SK-N-SH (cell line): Measurements from ENCODE around the gene TMEM114. TPM values are rescaled to one million over a fixed set of nuclear protein-coding genes. Genes with fewer than 3 reads are reported as not detected.

ENCODE experiments used
- CTCF ChIA-PET: fragments of 300-600, 350-600 bp; formaldehyde crosslinking; extraction: SDS; loops from one replicate; lab custom pipeline; 2021; lab: Yijun Ruan, JAX
- POLR2A ChIA-PET: fragments of 350-600 bp; sonication (Branson Sonifier 250); formaldehyde crosslinking; extraction: SDS; loops from one replicate; lab custom pipeline; 2020; ENCODE audit warnings: antibody characterized with exemption, inconsistent platforms; lab: Yijun Ruan, JAX
- DNase-seq: peaks from one replicate; pipeline ENCODE4 v3.0.0; 2012
- H2AFZ ChIP-seq: fragments of 200-600 bp; sonication (generic); 2 replicates; pipeline ENCODE4 v1.8.1; 2016; ENCODE audit warnings: antibody characterized with exemption, mild to moderate bottlenecking, low read depth
- H3F3A ChIP-seq: fragments of 200-600 bp; sonication (generic); replicated peaks from 2 replicates; pipeline ENCODE3; 2016; ENCODE audit warnings: antibody characterized with exemption, mild to moderate bottlenecking; ENCODE audit not compliant: insufficient read depth
- H3K27ac ChIP-seq, 2 experiments: fragments of 200-500 bp in 1 of 2; fragments of 200-600 bp in 1 of 2; sonication (Bioruptor generic) in 1 of 2; sonication (generic), shearing (Covaris generic) in 1 of 2; 2 replicates each; pipeline versions ENCODE4 v1.5.1 to v1.6.1; 2014 to 2016; ENCODE audit warnings: low read depth in 2 of 2, inconsistent platforms in 1 of 2, low read length in 1 of 2, mild to moderate bottlenecking in 1 of 2, mixed read lengths in 1 of 2
- H3K27me3 ChIP-seq: fragments of 200-600 bp; sonication (generic), shearing (Covaris generic); 2 replicates; pipeline ENCODE4 v1.6.1; 2016; ENCODE audit warnings: mixed run types; ENCODE audit not compliant: insufficient read depth
- H3K36me3 ChIP-seq, 2 experiments: fragments of 200-500 bp in 1 of 2; fragments of 200-600 bp in 1 of 2; sonication (Bioruptor generic) in 1 of 2; sonication (generic) in 1 of 2; replicated peaks in 1 of 2; 2 replicates each; pipeline versions ENCODE3 to v1.5.1; 2014 to 2016; ENCODE audit warnings: low read length in 1 of 2, mild to moderate bottlenecking in 1 of 2; ENCODE audit not compliant: insufficient read depth in 2 of 2, control insufficient read depth in 1 of 2
- H3K4me1 ChIP-seq, 2 experiments: fragments of 200-500 bp in 1 of 2; fragments of 200-600 bp in 1 of 2; sonication (Bioruptor generic) in 1 of 2; sonication (generic), shearing (Covaris generic) in 1 of 2; 2 replicates each; pipeline versions ENCODE4 v1.5.1 to v1.6.1; 2014 to 2016; ENCODE audit warnings: low read depth in 1 of 2, low read length in 1 of 2, mixed run types in 1 of 2; ENCODE audit not compliant: insufficient read depth in 2 of 2, control insufficient read depth in 1 of 2
- H3K4me2 ChIP-seq: fragments of 200-600 bp; sonication (generic), shearing (Covaris generic); 2 replicates; pipeline ENCODE4 v1.6.1; 2017; ENCODE audit warnings: mixed run types
- H3K4me3 ChIP-seq, 2 experiments: fragments of 200-500 bp in 1 of 2; fragments of 200-600 bp in 1 of 2; sonication (Bioruptor generic) in 1 of 2; sonication (generic), shearing (Covaris generic) in 1 of 2; 2 replicates each; pipeline versions ENCODE4 v1.5.1 to v1.8.1; 2014 to 2016; ENCODE audit warnings: low read depth in 2 of 2, inconsistent platforms in 1 of 2, low read length in 1 of 2, mild to moderate bottlenecking in 1 of 2, mixed read lengths in 1 of 2, moderate library complexity in 1 of 2
- H3K79me2 ChIP-seq: fragments of 200-600 bp; sonication (generic); 2 replicates; pipeline ENCODE4 v1.8.1; 2017; ENCODE audit warnings: mild to moderate bottlenecking; ENCODE audit not compliant: insufficient read depth
- H3K9ac ChIP-seq: fragments of 200-600 bp; sonication (generic); 2 replicates; pipeline ENCODE4 v1.6.1; 2017; ENCODE audit warnings: mixed run types
- H3K9me2 ChIP-seq: fragments of 200-600 bp; sonication (generic); 2 replicates; pipeline ENCODE4 v1.6.1; 2017; ENCODE audit warnings: mixed run types
- H3K9me3 ChIP-seq: fragments of 200-600 bp; sonication (generic); 2 replicates; pipeline ENCODE4 v1.6.1; 2017; ENCODE audit warnings: mixed run types, mild to moderate bottlenecking, moderate library complexity
- H4K20me1 ChIP-seq: fragments of 200-600 bp; sonication (generic); 2 replicates; pipeline ENCODE4 v1.6.1; 2017; ENCODE audit warnings: mild to moderate bottlenecking, mixed run types; ENCODE audit not compliant: insufficient read depth
- CHD2 ChIP-seq: fragments of 150-350 bp; IDR thresholded peaks from 2 replicates; pipeline ENCODE4 v1.6.1; 2018; ENCODE audit warnings: low read length; ENCODE audit not compliant: partially characterized antibody
- ELF1 ChIP-seq: IDR thresholded peaks from 2 replicates; pipeline ENCODE4 v1.4.0; 2012
- EP300 ChIP-seq, 2 experiments: IDR thresholded peaks; 2 replicates each; pipeline versions ENCODE4 v1.4.0 to v1.6.1; 2012; ENCODE audit warnings: borderline replicate concordance in 1 of 2, low read depth in 1 of 2, low read length in 1 of 2
- EZH2phosphoT487 ChIP-seq: fragments of 200-600 bp; sonication (generic); IDR thresholded peaks from 2 replicates; pipeline ENCODE4 v1.6.1; 2017; ENCODE audit warnings: low read depth, mixed run types, mild to moderate bottlenecking, antibody characterized with exemption, moderate library complexity, borderline replicate concordance
- FOSL2 ChIP-seq: IDR thresholded peaks from 2 replicates; pipeline ENCODE4 v1.4.0; 2012; ENCODE audit warnings: low read depth, mild to moderate bottlenecking, moderate library complexity, borderline replicate concordance
- FOXJ3 ChIP-seq: sonication (generic); formaldehyde crosslinking; IDR thresholded peaks from 2 replicates; pipeline ENCODE4 v1.5.1; 2020; ENCODE audit warnings: mild to moderate bottlenecking, missing genetic modification reagents
- MEF2A ChIP-seq: IDR thresholded peaks from 2 replicates; pipeline ENCODE4 v1.4.0; 2012; ENCODE audit warnings: low read depth, borderline replicate concordance
- MXI1 ChIP-seq: IDR thresholded peaks from 2 replicates; pipeline ENCODE4 v1.6.1; 2012; ENCODE audit warnings: mild to moderate bottlenecking, low read depth, low read length, improper control_type of control experiment
- NFIC ChIP-seq: IDR thresholded peaks from 2 replicates; pipeline ENCODE4 v1.4.0; 2012; ENCODE audit warnings: borderline replicate concordance
- RCOR1 ChIP-seq: fragments of 150-350 bp; IDR thresholded peaks from 2 replicates; pipeline ENCODE4 v1.6.1; 2017; ENCODE audit warnings: antibody characterized with exemption, low read length
- RFX5 ChIP-seq: IDR thresholded peaks from 2 replicates; pipeline ENCODE4 v1.6.1; 2012; ENCODE audit warnings: mild to moderate bottlenecking, improper control_type of control experiment, low read length
- SIN3A ChIP-seq: IDR thresholded peaks from 2 replicates; pipeline ENCODE4 v1.6.1; 2012; ENCODE audit warnings: low read depth, mild to moderate bottlenecking, low read length, moderate library complexity, borderline replicate concordance
- SMC3 ChIP-seq: IDR thresholded peaks from 2 replicates; pipeline ENCODE4 v1.6.1; 2012; ENCODE audit warnings: low read depth, low read length, improper control_type of control experiment
- TEAD4 ChIP-seq: IDR thresholded peaks from 2 replicates; pipeline ENCODE4 v1.4.0; 2012; ENCODE audit warnings: mild to moderate bottlenecking, borderline replicate concordance; ENCODE audit not compliant: insufficient read depth
- YY1 ChIP-seq: IDR thresholded peaks from 2 replicates; pipeline ENCODE4 v1.4.0; 2012; ENCODE audit warnings: low read depth, mild to moderate bottlenecking
- WGBS: methylation state at CpG from one replicate; pipeline ENCODE4 v1.1.6; 2017; ENCODE audit warnings: low lambda C conversion rate; 5-methylcytosine and 5-hydroxymethylcytosine counted together
- polyA plus RNA-seq, 3 experiments: library from polyadenylated mRNA; depleted of rRNA; stranded (reverse); fragments of >200 nt; gene quantifications; 2 replicates each; pipeline ENCODE4 v1.2.3, GENCODE V29; 2012
- TF ChIP-seq, protein P1 (sequence below): IDR thresholded peaks from 2 replicates; pipeline ENCODE4 v1.4.0; 2012; ENCODE audit warnings: low read depth
- TF ChIP-seq, protein P2 (sequence below): IDR thresholded peaks from 2 replicates; pipeline ENCODE4 v1.4.0; 2012; ENCODE audit warnings: low read depth, borderline replicate concordance
- TF ChIP-seq, protein P3 (sequence below): fragments of 200-600 bp; sonication (generic); IDR thresholded peaks from 2 replicates; pipeline ENCODE4 v1.6.1; 2017; ENCODE audit warnings: antibody characterized with exemption, mild to moderate bottlenecking, moderate library complexity

The TMEM114 gene
- polyA plus RNA-seq, 1 of the 3 experiments (the other 2 are of a cell fraction): not detected

DNA sequence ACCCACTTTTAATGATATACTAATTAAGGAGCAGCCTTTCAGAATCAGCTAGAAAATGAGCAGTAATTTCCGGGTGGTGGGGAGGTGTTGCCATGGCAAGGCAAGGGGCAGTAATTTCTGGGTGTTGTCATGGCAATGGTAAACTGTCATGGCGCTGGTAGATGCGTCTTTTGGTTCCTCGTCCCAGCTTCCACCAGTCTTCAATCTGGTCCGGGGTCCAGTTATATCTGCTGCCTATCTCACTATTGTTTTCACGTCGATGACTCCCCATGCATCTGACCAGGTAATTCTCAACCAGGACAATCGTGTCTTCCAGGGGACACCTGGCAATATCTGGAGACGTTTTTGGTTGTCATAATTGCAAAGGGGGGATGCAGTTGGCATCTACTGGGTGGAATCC is 34.9 kb downstream of the TMEM114 start (continued):
- TF ChIP-seq NFIC (no peak), RFX5 (no peak), FOXJ3 (CRISPR knock-in tag) (no peak), ELF1 (no peak)

DNA sequence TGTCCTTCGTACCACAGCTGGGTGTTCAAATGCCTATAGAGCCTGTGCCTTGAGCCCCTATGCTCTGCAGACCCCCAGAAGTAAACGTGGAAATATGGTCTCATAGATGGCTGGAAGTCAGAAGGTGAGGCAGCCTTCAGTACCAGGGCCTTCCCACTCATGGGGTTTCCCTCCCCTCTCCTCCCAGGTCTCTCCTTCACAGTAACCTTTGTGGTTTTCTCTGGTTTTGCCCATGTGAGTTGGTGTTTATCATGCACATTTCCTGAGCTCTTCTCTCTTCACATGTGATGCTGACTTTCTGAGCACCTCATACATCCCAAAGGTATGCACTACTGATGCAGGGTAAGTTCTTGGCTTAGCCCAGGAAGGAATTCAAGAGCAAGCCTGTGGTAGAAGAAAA is 35.4 kb downstream of the TMEM114 start:
- DNase-seq: no peak
- Histone ChIP-seq H3K4me3 (no peak overlapping the region), H2AFZ (no peak overlapping the region), H3K9ac (no peak overlapping the region), H4K20me1 (no peaks in the 10 kb centered on the region), H3K36me3 (no peaks in the 10 kb centered on the region), H3K27ac (no peak overlapping the region), H3K4me2 (no peak overlapping the region), H3K4me1 (no peaks in the 10 kb centered on the region), H3K9me2 (no peaks in the 10 kb centered on the region), H3K27me3 (no peaks in the 10 kb centered on the region), H3K79me2 (no peaks in the 10 kb centered on the region), H3F3A (no peaks in the 10 kb centered on the region), H3K9me3 (no peaks in the 10 kb centered on the region)
- 0% methylated on average over 2 of the region's 2 CpGs for WGBS
- ChIA-PET POLR2A (no interaction called here), CTCF (interaction anchor here (3.8 kb wide), 1 partner anchor 13 kb away, joined by 31 read pairs; no protein-coding TSS in a partner anchor)
- TF ChIP-seq SIN3A: no peak
- no peak for TF ChIP-seq MXI1
- TF ChIP-seq, protein P1, sequence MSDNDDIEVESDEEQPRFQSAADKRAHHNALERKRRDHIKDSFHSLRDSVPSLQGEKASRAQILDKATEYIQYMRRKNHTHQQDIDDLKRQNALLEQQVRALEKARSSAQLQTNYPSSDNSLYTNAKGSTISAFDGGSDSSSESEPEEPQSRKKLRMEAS: no peak
- no peak for TF ChIP-seq TEAD4
- TF ChIP-seq EP300 (IDR thresholded peaks at IDR 0.05; ENCODE audit: borderline replicate concordance in 1 of 2, low read depth in 1 of 2, low read length in 1 of 2): no peak
- no peak for TF ChIP-seq FOSL2
- TF ChIP-seq ELF1: no peak
- no peak for TF ChIP-seq FOXJ3 (CRISPR knock-in tag)
- no peak for TF ChIP-seq RCOR1
- TF ChIP-seq EZH2phosphoT487: no peak
- no peak for TF ChIP-seq CHD2
- no peak for TF ChIP-seq SMC3
- TF ChIP-seq RFX5: no peak
- TF ChIP-seq MEF2A: no peak
- TF ChIP-seq, protein P2, sequence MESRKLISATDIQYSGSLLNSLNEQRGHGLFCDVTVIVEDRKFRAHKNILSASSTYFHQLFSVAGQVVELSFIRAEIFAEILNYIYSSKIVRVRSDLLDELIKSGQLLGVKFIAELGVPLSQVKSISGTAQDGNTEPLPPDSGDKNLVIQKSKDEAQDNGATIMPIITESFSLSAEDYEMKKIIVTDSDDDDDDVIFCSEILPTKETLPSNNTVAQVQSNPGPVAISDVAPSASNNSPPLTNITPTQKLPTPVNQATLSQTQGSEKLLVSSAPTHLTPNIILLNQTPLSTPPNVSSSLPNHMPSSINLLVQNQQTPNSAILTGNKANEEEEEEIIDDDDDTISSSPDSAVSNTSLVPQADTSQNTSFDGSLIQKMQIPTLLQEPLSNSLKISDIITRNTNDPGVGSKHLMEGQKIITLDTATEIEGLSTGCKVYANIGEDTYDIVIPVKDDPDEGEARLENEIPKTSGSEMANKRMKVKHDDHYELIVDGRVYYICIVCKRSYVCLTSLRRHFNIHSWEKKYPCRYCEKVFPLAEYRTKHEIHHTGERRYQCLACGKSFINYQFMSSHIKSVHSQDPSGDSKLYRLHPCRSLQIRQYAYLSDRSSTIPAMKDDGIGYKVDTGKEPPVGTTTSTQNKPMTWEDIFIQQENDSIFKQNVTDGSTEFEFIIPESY: no peak
- TF ChIP-seq YY1: no peak
- TF ChIP-seq, protein P3, sequence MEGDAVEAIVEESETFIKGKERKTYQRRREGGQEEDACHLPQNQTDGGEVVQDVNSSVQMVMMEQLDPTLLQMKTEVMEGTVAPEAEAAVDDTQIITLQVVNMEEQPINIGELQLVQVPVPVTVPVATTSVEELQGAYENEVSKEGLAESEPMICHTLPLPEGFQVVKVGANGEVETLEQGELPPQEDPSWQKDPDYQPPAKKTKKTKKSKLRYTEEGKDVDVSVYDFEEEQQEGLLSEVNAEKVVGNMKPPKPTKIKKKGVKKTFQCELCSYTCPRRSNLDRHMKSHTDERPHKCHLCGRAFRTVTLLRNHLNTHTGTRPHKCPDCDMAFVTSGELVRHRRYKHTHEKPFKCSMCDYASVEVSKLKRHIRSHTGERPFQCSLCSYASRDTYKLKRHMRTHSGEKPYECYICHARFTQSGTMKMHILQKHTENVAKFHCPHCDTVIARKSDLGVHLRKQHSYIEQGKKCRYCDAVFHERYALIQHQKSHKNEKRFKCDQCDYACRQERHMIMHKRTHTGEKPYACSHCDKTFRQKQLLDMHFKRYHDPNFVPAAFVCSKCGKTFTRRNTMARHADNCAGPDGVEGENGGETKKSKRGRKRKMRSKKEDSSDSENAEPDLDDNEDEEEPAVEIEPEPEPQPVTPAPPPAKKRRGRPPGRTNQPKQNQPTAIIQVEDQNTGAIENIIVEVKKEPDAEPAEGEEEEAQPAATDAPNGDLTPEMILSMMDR: no peak
